Activated T-cell treated with anti-CD3 and anti-CD28 coated beads, Interleukin-2, amount 50 U/mL, for 24 hours (primary cell): ENCODE measurements around the gene ENPP1.

Experiments used
- DNase-seq: peaks from one replicate; pipeline ENCODE4 v3.0.0-alpha.2; 2020
- H3K27ac Mint-ChIP-seq: 2 replicates; pipeline ENCODE4 v1.8.0; 2020; ENCODE audit warnings: mild to moderate bottlenecking, mixed read lengths
- H3K27me3 Mint-ChIP-seq: 2 replicates; pipeline ENCODE4 v1.8.0; 2020; ENCODE audit warnings: mixed read lengths
- H3K36me3 Mint-ChIP-seq: 2 replicates; pipeline ENCODE4 v1.8.0; 2020; ENCODE audit warnings: low read depth, mixed read lengths
- H3K4me1 Mint-ChIP-seq: 2 replicates; pipeline ENCODE4 v1.8.0; 2020; ENCODE audit warnings: low read depth, mixed read lengths
- H3K4me3 Mint-ChIP-seq: 2 replicates; pipeline ENCODE4 v1.8.0; 2020; ENCODE audit warnings: mild to moderate bottlenecking, moderate library complexity, mixed read lengths
- H3K9me3 Mint-ChIP-seq: 2 replicates; pipeline ENCODE4 v1.8.0; 2020; ENCODE audit warnings: mixed read lengths

ENPP1 gene

GRCh38 chr6:131937703-131938631 is 130.1 kb downstream of the ENPP1 start:
- DNase-seq, result no peak
- Mint-ChIP-seq H3K9me3 (no peaks in the 10 kb centered on the region), H3K4me3 (no peak overlapping the region), H3K27ac (no peak overlapping the region), H3K36me3 (no peaks in the 10 kb centered on the region), H3K27me3 (peaks cover 17% of the 10 kb centered on the region), H3K4me1 (no peaks in the 10 kb centered on the region)
